HG02678 (cell line): ENCODE measurements around the gene CSNK1D.

Experiments
- ATAC-seq: cut with Tn5 transposase; IDR thresholded peaks from one replicate; pipeline ENCODE4 v1.9.1; 2021; ENCODE audit warnings: mild to moderate bottlenecking, moderate library complexity; ENCODE audit not compliant: unreplicated experiment

CSNK1D gene

DNA sequence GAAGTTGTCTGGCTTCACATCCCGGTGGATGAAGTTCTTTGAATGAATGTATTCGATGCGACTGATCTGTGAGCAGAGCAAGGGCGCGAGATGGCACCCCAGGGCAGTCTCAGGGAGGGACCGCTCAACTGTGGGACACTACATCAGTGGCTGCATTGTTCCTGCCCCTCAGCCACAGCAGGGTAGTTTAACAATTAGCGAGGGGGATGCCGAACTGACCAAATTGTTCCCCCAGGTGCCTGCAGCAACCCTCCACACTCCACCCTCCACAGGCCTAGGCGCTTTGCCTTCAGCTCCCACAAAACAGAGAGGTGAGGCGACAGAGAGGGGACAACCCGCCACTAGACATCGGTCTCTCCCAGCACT, 20.3 kb downstream of the CSNK1D start:
- no peak for ATAC-seq

DNA sequence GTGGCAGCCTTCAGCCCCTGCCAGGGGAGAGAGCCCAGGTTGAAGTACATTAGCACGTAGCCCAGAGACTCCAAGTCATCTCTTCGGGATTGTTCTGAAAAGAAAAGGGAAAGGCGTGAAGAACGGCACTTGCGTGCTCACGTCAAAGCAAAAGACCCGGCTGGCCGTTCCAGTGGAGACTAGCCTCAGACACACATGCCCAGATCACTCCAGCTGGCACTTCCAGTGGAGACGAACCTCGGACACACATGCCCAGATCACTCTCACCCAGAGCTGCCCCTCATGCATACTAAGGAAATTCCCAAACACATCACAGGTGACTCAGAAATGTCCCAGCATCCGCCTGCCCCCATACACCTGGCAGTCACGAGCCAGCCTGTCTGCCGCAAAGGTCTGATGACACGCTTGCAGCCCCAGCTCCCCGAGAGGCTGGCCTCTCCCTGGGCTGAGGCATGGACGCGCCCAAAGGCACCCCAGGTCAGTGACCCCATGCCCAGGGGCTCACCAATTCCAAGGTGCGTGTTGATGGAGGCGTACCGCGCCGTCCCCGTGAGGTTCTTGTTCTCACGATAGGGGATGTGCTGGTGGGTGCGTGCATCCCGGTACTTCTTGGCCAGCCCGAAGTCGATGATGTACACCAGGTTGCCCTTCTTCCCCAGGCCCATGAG, 20.9 kb downstream of the CSNK1D start:
- ATAC-seq, result no peak

DNA sequence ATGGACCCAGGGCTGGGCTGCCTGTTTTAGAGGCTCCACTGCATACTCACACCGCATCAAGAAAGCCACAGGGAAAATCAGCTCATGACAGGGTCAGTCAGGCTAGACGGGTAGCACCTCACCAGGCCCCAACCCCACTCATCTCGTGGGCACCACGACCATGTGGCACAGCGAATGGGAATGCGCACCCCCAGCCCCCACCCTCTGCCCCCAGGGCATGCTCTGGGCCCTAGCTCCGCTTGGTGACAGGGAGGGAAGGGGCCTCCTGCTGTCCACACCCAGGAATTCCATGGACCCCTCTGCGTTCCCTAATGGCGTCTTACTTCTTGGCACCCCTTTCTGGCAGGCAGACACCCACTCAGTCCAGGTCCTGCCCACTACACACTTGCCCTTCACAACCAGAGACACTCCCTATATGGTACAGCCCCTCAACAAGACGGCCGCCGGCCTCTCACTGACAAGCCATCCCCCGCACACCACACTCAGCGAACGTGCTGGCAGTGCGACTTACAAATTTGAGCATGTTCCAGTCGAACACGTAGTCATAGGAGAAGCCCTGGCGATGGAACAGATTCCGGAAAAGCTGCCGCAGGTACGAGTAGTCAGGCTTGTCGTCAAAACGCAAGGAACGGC, 22.5 kb downstream of the CSNK1D start:
- no peak for ATAC-seq

DNA sequence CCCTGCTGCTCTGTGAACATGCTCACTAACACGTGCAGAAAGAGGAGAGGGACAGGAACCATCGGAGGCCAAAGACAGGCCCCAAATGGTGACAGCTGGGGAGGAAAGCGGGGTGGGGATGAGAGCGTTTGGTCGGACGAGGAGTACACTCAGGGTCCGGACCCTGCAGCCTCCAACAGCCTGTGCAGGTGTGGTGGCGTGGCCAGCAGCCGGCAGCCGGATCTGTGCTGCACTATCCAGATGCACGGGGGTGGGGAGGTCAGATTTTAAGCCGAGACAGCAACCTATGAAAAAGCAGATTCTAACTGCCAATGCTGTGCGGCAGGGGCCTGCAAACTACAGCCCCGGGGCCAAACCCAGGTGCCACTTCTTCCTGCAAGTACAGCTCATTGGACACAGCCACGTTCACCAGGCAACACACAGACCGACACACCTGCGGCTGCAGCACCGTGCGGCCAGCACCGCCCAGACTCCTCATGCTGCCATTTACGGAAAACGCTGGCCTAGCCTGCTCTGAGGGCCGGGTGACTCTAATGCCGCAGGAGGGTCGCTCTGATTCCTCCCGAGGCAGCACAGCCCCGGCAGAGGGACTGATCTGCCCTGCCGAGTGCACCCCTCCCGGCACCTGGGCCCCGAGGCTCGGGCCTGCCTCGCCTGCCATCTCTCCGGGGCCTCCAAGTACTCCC, 23.5 kb downstream of the CSNK1D start:
- ATAC-seq, result no peak

DNA sequence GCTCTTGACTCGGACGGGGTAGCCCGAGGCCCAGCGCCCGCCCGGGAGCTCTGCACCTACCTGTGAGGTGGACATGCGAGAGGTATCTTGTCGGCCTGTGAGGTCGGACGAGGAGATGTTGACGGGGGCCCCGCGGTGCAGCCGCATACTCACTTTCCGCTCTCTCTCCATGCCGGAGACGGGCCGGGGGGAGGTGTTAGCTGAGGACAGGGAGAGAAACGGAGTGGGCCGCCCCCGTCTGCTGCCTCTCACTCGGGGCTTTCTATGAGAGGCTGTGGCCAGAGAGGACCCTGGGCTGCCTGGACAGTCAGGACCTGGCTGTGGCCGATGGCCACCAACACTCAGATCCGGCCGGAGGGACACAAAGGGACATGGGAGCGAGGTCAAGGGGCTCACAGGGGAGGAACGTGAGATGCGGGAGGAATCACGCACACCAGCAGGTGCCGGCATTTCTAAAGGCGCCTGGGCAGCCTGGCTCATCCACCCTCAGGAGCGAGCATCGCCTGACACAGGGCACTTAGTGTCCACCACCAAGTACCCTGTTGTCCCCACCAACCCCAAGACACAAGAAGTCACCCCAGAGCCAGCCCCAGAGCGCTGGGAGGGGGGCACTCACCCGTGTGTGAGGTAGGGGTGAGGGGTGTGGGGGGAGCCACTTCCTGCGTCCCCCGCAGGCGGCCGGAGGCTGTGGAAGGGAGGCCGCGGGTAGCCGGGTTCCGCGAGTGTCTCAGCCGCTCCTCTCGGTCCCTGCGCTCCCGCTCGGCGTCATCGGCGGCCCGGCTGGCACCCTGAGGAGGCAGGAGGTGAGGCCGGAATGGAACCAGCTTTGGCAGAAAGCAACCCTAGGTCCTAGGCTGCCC, 24.5 kb downstream of the CSNK1D start:
- no peak for ATAC-seq

DNA sequence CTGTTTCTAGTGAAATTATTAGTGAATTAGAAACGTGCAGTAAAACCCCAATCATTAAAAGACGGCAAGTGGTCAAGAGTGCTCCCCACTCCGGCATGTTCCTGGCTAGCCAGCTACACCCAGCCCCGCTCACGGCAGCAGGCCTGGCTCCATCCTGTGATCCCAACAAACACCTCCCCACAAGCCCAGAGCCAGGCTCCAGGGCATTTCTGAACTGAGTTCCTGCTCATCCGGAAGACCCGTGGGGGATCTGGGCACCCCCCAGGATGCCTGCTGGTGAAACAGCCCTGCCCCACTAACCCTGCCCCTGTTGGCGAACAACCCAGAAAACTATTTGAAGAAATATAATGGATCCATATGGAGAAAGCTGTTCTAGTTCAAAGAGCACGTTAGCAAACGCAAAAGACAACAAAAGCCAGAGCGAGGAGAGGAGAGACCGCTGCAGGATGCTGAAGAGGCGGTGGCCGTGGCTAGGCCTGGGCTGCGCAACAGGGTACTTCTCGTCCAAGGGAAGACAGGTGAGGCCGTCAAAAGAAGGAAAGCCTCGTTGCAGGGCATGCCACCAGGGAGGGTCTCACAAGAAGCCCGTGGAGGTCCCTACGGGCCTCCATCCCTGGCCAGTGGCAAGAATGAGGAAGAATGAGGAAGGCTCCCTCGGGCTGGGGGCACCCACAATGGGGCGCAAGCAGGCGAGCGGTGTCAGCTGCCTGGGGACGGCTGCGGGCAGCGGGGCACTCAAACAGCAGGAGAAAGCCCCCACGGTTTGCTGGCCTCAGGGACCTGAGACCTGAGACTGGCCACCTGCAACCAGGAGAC, 25.4 kb downstream of the CSNK1D start:
- ATAC-seq, result no peak

DNA sequence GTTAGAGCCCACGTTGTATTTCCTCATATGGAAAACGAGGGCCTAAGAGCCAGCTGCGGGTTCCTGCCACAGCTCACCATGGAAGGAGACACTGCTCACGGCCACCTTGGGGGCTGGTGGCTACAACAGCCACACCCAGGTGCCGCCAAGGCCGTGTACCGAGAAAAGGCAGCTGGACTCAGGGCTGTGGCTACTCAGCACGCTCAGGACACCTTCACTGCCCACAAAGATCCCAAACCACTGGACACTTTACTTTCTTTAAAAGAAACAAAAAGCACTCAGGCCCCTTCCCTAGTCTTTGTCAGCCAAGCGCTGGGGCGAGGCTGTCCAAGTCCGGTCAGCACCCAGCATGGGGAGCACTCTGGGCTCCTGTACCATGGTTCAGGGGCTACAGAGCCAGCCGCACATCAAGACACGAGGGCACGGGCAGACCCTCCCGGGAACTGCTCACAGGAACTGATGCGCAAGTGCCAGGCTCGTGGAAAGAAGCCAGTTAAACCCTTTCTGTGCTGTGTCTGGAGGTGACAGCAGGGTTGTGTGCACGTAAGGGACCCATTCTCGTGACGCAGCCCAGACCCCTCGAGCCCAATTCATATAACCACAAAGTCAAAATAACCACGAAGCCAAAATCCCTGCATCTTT, 26.2 kb downstream of the CSNK1D start:
- no peak for ATAC-seq

DNA sequence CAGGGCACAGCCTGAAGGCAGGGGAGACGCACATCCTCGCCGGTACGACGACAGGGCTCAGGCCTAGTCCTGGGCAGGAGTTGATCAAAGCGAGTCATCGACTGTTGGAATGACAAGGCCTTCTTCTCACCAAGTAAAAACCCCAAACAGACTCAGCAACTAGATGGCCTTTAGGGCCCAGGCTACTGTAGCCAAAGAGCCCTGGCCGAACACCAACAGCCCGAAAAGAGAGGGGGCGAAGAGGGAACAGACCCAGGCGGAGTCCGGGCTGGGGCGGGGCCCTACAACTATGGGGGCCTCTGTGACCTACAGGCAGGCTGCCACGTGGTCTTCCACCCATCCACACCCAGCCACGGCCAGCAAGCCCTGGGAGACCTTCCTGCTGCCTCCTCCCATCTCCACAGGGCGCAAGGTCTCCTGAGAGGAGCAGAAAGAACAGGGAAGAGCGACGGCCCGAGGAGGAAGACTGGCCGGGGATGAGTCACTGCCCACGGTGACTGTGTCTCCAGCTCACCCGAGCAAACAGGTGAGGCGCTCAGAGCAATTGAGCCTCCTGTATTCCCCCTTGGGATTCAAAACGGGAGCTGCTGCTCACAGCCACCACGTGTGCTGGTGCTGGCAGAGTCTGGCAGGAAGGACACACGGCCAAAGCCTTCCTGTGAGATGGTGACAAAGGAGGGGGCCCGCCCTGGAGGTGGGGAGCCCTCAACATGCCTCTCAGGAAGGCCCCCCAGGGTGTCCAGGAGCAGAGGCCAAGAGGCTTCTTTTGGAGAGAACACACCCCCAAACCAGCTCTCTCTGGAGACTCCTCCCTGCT, 26.9 kb downstream of the CSNK1D start:
- ATAC-seq, result no peak

DNA sequence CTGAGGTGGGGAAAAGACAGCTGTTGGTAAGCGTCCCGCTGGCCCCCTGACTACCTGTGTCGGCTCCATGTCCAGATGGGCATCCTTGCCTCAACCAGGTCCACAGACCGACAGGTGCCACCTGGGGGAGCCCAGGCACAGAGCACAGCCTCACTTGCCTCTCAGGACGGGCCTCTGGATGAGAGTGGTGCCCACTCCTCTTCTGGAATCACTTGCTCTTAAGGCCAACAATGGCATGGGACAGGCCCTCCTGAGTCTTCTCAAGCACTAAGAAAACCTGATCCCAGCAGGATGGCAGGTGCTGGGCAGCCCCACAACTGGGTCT, 27.5 kb downstream of the CSNK1D start:
- no peak for ATAC-seq

DNA sequence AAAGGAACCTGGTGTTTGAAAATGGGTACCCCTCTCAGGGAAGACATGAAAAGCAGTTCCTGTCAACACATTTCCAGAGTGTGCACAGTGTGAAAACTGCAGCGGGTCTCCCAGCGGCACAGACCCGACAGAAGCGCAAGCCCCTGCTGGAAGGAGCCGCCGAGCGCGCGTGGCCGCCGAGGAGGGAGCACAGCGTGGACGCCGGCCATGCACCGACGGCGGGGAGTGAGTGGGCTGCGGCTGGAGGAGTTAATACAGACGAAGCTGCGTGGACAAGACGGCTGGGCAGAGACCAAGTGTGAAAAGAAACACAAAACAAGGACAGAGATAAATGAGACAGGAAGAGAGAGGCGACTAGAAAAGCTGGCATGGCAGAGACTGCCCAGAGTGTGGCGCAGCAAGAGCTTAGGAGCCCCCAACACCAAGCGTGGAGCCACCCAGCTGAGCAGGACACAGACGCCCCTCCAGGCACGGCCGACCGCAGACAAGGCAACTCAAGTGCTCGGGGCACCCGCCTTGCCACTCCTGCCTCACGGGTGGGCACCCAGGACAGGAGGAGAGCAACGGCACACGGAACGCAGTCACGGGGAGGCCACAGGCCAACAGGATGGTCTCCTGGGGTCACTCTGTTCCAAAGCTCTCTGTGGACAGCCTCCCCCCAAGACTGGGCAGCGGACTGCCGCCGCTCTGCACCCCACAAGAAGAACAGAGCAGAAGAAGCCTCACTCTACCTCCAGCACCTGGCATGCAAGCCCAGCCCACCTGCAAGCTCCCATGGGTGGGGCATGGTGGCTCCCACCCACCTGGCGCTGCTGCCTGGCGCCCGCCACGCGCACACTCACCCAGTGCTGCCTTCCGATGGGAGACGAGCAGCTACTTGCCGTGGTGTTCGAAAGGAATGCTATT, 28.1 kb downstream of the CSNK1D start:
- no peak for ATAC-seq

DNA sequence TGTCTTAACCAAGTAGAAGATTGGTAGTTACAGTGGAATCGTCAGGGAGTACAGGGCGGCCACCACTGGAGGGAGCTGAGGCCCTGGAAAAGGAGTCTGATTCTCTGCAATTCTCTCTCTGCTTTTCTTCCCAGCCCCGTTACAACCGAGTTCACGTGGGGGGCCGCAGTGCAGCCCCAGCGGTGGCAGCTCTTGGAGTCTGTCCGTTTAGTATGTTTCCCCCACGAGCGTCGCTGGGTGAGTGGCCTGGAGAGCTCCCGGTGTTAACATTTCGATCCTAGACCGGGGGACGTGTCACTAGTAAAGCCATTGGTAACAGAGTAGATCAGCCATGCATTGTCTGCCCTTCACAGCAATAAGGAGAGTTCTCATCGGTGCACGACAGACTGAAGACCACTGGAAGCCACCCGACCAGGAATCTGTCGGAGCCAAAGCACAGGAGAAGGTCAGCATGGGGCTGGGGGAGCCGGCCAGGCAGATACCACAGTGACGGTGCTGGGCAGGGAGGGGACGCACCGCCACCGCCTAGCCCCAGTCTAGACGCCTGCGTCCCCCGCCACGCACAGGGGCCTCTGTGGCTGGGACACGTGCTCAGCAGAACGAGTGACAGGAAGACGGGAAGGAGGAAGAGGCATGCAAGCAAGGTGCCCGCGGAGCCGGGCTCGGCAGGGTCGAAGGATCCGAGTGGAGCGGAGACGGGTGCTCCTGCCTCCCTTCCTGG, 28.9 kb downstream of the CSNK1D start:
- no peak for ATAC-seq

DNA sequence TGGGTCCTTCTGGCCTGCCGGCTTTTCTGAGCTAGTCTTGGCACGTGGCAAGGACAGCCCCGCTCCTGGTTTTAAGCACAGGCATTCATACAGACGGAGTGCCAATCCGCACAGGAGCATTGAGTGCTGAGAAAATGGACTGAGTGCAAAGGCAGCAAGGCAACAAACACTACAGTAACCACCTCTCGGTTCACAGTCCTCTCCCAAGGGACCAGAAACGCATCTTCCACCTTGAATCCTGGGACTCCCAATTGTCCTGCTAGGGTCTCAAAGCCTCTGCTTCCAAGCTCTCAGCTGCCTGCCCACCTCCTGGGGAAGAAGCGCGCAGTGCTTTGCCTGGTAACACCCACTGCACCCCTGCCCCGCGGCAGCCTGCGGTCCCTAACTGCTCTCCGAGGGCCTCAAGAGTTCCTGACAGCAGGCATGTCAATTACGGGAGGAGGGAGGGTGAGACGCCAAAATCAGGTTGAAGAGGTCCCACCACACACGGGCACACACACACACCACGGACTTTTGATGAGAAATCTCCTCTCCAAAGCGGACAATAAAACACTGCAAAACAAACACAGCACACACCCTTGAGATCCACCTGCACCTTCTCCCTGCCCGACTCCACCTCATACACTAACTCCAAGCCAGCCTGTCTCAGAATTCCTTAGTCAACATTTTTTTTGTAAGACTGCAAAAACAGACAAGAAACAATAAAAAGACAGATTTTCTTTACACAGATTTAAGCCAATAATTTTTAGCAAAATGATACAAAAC, 29.7 kb downstream of the CSNK1D start:
- ATAC-seq, result no peak

DNA sequence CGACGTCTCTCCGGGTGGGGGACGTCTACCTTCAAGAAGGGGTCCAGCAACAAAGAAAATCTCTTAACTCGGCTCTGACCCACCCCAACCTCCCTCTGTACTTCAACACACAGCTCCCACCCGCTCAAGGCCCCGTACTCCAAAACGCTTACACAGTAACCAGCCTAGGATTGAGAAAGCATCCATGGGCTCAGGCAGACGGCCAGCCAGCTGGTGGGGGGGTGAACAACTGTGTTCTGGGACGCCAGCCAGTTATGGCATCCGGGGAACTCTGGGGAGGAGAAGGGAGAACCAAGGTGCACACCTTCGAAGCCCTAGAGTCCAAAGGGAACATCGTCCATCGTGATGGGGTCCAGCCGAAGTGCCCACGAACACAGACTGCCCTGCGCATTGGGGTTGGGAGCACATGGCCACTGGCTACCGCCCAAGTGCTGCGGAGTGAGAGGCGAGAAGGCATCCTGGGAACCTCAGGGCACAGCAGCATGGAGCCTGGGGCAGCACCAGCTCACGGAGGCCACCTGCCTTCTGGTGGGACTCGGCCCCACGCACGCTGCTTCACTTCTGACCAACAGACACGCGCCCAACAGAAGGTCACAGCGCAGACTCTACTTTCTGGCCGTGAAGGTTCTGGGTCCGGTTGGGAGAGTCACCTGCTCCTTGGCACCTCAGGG, 30.4 kb downstream of the CSNK1D start:
- ATAC-seq, result no peak

DNA sequence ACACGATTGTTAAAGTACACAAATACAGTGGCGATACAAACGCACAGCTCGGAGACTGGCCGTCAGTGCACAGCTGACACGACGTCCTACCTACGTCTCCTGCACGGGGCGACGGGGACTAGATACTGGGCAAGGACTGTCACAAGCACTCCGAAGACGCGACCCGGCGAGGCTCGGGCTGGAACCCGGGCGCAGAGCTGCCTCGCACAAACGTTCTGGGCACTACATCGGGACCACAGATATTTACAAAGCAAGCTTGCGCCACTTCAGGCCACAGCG, 30.9 kb downstream of the CSNK1D start:
- ATAC-seq, result no peak

DNA sequence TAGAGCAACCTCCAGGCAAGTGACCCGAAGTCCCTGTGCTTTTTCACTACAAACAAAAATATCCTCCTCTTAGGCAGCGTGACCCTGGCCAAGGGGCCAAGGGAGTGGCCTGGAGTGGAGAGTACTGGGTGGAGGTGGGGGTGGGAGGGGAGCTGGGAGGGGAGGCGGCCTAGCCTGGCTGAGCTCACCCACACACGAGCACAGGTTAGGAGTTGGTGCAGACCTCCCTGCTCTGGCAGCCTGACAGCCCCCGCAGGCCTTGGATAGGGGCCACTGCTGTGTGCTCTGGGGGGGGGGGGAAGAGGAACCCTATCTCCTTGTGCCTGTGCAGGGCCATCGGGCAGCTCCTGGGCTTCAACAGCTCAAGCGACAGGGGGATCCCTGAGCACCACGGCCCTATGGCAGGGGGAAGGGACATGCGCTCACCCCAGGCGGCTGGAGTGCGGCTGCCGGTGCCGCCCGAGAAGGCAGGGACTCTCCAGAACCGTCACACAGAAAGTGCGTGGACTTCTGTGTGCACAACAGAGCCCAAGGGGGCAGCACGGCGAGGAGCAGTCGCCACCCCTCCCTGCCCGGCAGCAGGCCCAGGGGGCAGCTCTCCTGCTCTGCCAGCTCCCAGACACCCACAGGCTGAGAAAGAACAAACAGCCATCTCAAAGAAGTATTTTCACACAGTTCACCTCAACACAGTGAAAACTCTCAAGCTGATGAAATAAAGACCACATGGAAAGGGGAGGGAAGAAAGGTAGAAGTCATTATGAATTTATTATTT, 31.4 kb downstream of the CSNK1D start:
- ATAC-seq, result no peak
